ENCODE results near the gene WDFY2.

- no peak for TF ChIP-seq CTCF (IDR thresholded peaks at IDR 0.05)
- no peak for TF ChIP-seq EP300 (IDR thresholded peaks at IDR 0.05)
Observed at GRCh38 chr13:51577690-51578089, 6.6 kb upstream of the WDFY2 start.
